Stimulated activated CD4-positive, alpha-beta T cell treated with anti-CD3 and anti-CD28 coated beads, Interleukin-1b, Interleukin-23, amount 100 ng/mL, for 24 hours (primary cell): ENCODE measurements around the gene RABGEF1.
"Not testable (repeated sequence)": the region's sequence is repeated elsewhere in the genome, so short reads cannot be mapped to it uniquely, and the experiment has no call there.

Experiments
- DNase-seq, 4 experiments: peaks; one replicate each; pipeline ENCODE4 v3.0.0-alpha.2; 2020; ENCODE audit warnings: low read depth in 4 of 4, low spot score in 1 of 4

RABGEF1 gene

GRCh38 chr7:66807736-66808135 lies 67.2 kb downstream of the RABGEF1 start:
- DNase-seq, result no peak

GRCh38 chr7:66810716-66811115 lies 70.2 kb downstream of the RABGEF1 start:
- DNase-seq, result no peak

- not testable (repeated sequence) for DNase-seq
Measured at GRCh38 chr7:66815186-66815875, 74.8 kb downstream of the RABGEF1 start.

GRCh38 chr7:66815951-66816350 lies 75.4 kb downstream of the RABGEF1 start:
- no peak for DNase-seq

- DNase-seq, result not testable (repeated sequence)
Measured at GRCh38 chr7:66816658-66817057, 76.1 kb downstream of the RABGEF1 start.

GRCh38 chr7:66817208-66817795 lies 76.8 kb downstream of the RABGEF1 start:
- not testable (repeated sequence) for DNase-seq

- DNase-seq, result not testable (repeated sequence)
Measured at GRCh38 chr7:66817956-66818355, 77.4 kb downstream of the RABGEF1 start.

GRCh38 chr7:66824041-66824440 lies 83.5 kb downstream of the RABGEF1 start:
- no peak for DNase-seq

GRCh38 chr7:66825538-66825937 lies 85.0 kb downstream of the RABGEF1 start:
- peak in 2 of 4 experiments; percentile 33 to 36 for DNase-seq

GRCh38 chr7:66826649-66827048 lies 86.1 kb downstream of the RABGEF1 start:
- DNase-seq, result no peak

- DNase-seq, result not testable (repeated sequence)
Measured at GRCh38 chr7:66830976-66831375, 90.4 kb downstream of the RABGEF1 start.

- no peak for DNase-seq
Measured at GRCh38 chr7:66832531-66833351, 92.2 kb downstream of the RABGEF1 start.

GRCh38 chr7:66837007-66837406 lies 96.5 kb downstream of the RABGEF1 start:
- peak in 2 of 4 experiments; percentile 22 to 47 for DNase-seq

- DNase-seq, result no peak
Measured at GRCh38 chr7:66837661-66838060, 97.1 kb downstream of the RABGEF1 start.

GRCh38 chr7:66839814-66840213 lies 99.3 kb downstream of the RABGEF1 start:
- DNase-seq, result no peak

GRCh38 chr7:66840316-66840715 lies 99.8 kb downstream of the RABGEF1 start:
- no peak for DNase-seq

- no peak for DNase-seq
Measured at GRCh38 chr7:66841898-66842297, 101.4 kb downstream of the RABGEF1 start.

GRCh38 chr7:66843492-66843891 lies 103.0 kb downstream of the RABGEF1 start:
- DNase-seq, result not testable (repeated sequence)

GRCh38 chr7:66844552-66845378 lies 104.2 kb downstream of the RABGEF1 start:
- DNase-seq, result peak; percentile 97 to 99 (median 98)

GRCh38 chr7:66845379-66846095 lies 105.0 kb downstream of the RABGEF1 start:
- no peak for DNase-seq
